NCI-H1436 (cell line): ENCODE measurements around the gene TCF3.
A peak's percentile ranks its signal among the peaks of the same experiment; 100 is the strongest.
"Not testable (repeated sequence)": the region's sequence is repeated elsewhere in the genome, so short reads cannot be mapped to it uniquely, and the experiment has no call there.

Experiments
- DNase-seq: peaks from one replicate; lab custom pipeline; 2025; lab: John Stamatoyannopoulos, UW

TCF3 gene

GRCh38 chr19:1652471-1653299 is at the start of gene TCF3:
Gene TCF3 (minus strand): TSS chr19:1652615. CDS start chr19:1650248, 2,367 bp downstream.
- peak; percentile 97 for DNase-seq

GRCh38 chr19:1700733-1701663 is 48.6 kb upstream of the TCF3 start:
- DNase-seq, result no peak

GRCh38 chr19:1699998-1700732 is 47.8 kb upstream of the TCF3 start:
- DNase-seq, result no peak

- no peak for DNase-seq
Observed at GRCh38 chr19:1699386-1699785, 47.0 kb upstream of the TCF3 start.

- DNase-seq, result no peak
Observed at GRCh38 chr19:1698636-1699035, 46.2 kb upstream of the TCF3 start.

GRCh38 chr19:1695481-1695880 is 43.1 kb upstream of the TCF3 start:
- DNase-seq, result not testable (repeated sequence)

GRCh38 chr19:1691589-1692290 is 39.3 kb upstream of the TCF3 start:
- DNase-seq, result no peak

- peak; percentile 57 for DNase-seq
Observed at GRCh38 chr19:1690699-1691307, 38.4 kb upstream of the TCF3 start.

GRCh38 chr19:1685785-1686184 is 33.4 kb upstream of the TCF3 start:
- not testable (repeated sequence) for DNase-seq

GRCh38 chr19:1685046-1685445 is 32.6 kb upstream of the TCF3 start:
- DNase-seq, result no peak

- no peak for DNase-seq
Observed at GRCh38 chr19:1684573-1684912, 32.1 kb upstream of the TCF3 start.

GRCh38 chr19:1683869-1684572 is 31.6 kb upstream of the TCF3 start:
- DNase-seq, result no peak

GRCh38 chr19:1680976-1681375 is 28.6 kb upstream of the TCF3 start:
- DNase-seq, result no peak

GRCh38 chr19:1678073-1678472 is 25.7 kb upstream of the TCF3 start:
- DNase-seq, result no peak

- no peak for DNase-seq
Observed at GRCh38 chr19:1676351-1677266, 24.2 kb upstream of the TCF3 start.

- DNase-seq, result no peak
Observed at GRCh38 chr19:1675633-1676350, 23.4 kb upstream of the TCF3 start.

- DNase-seq, result no peak
Observed at GRCh38 chr19:1674293-1674679, 21.9 kb upstream of the TCF3 start.

GRCh38 chr19:1673645-1674292 is 21.4 kb upstream of the TCF3 start:
- no peak for DNase-seq
